Activated T-helper 1 cell treated with anti-CD3 and anti-CD28 coated beads, Interleukin-12 subunit alpha, Interleukin-12 subunit beta, Interleukin-2, Interleukin-4 antibody, amounts not matched to agents 30 ng/mL and 10 ng/mL and 1 ng/mL, durations not matched to agents 14 hours and 24 hours and 36 hours (primary cell): ENCODE measurements around the gene LRRC51. TPM values are rescaled to one million over a fixed set of nuclear protein-coding genes. Genes with fewer than 3 reads are reported as not detected.

Source experiments
- DNase-seq: peaks from one replicate; pipeline ENCODE4 v3.0.0; 2021; ENCODE audit warnings: low spot score
- H3K27ac Mint-ChIP-seq: one replicate; pipeline ENCODE4 v1.8.0; 2021; ENCODE audit warnings: mild to moderate bottlenecking, mixed read lengths
- H3K27me3 Mint-ChIP-seq: one replicate; pipeline ENCODE4 v1.8.0; 2022; ENCODE audit warnings: mild to moderate bottlenecking, moderate library complexity, mixed read lengths; ENCODE audit not compliant: insufficient read depth
- H3K36me3 Mint-ChIP-seq: one replicate; pipeline ENCODE4 v1.8.0; 2021; ENCODE audit warnings: low read depth, mixed read lengths
- H3K4me1 Mint-ChIP-seq: one replicate; pipeline ENCODE4 v1.8.0; 2021; ENCODE audit warnings: low read depth, mixed read lengths
- H3K4me3 Mint-ChIP-seq: one replicate; pipeline ENCODE4 v1.8.0; 2021; ENCODE audit warnings: mild to moderate bottlenecking, moderate library complexity, mixed read lengths
- H3K9me3 Mint-ChIP-seq: one replicate; pipeline ENCODE4 v1.8.0; 2021; ENCODE audit warnings: mixed read lengths
- intact Hi-C: fragments of 100-400 bp; cut with micrococcal nuclease; formaldehyde crosslinking; loops from one replicate; pipeline ENCODE4 v1.15.1; 2024
- total RNA-seq: library from RNA; stranded (reverse); gene quantifications from 2 replicates; pipeline ENCODE4 v1.2.3, GENCODE V29; 2022

LRRC51 gene, protein sequence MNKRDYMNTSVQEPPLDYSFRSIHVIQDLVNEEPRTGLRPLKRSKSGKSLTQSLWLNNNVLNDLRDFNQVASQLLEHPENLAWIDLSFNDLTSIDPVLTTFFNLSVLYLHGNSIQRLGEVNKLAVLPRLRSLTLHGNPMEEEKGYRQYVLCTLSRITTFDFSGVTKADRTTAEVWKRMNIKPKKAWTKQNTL
- 5.7 and 8.2 TPM in 2 replicates for total RNA-seq

DNA sequence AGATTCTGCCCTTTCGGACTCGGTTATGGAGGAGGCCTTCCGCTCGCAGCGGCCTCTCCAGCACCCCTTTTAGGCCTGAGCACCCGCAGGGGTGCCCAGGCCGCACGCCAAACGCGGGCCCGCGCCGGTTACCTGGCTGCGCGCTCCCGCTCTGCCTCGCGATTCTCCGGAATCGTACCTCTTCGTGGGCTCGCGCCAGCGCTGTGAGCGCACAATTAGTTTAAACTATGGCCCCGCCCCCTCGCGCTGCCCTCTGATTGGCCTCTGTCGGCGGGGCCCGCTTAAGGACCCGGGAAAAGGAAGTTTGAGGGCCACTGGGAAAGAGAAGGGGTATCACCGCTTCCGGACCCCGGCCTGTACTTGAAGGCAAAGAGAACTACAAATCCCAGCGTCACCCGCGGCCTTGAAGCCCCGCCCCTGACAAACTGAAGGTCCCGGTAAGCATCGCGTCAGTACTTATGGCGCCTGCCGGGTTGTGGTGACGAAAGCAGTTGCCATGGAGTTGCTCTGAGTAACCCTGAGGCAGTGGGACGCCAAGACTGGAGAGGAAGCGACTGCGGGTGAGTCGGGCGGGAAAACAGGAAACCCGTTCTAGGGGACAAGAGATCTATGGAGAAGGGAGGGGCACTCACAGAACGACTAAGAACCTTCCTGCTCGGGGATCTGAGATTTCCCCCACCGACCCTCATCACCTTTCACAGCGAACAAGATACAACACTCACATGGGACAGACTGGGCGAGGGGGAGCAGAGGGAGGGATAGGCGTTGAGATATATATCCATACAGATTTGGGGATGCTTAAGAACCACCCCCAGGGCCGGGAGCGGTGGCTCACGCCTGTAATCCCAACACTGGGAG is at the start of gene LRRC51, which contains the start of gene NUMA1:
LRRC51 (plus strand) TSS at position 525 of the 858 bp plus-strand sequence. CDS start 8,234 bp downstream, outside the sequence.
NUMA1 (minus strand) TSS at position 217 of the 858 bp plus-strand sequence. CDS start 44,599 bp downstream, outside the sequence.
- H3K36me3 Mint-ChIP-seq, result peaks cover 23% of the 10 kb centered on the region

DNA sequence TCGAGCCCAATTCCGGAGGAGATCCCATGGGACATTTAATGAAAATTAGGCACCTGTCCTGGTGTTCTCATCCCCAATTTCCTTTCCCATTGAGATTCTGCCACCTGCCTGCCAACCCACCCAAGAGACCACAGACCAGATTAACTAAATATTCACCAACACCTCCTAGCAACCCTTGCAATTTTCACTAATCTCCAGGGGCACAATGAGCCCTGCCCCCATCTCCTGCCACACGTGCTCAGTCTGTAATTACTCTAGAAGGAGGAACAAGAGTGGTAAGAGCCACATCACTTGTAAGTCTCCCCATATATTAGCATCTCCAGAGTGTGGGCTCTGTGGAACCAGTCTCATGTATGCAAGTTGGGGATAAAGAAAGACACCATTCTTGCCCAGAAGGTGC is 44.0 kb upstream of the LRRC51 start:
- Mint-ChIP-seq H3K9me3 (no peaks in the 10 kb centered on the region), H3K4me1 (peaks cover 15% of the 10 kb centered on the region), H3K4me3 (no peak overlapping the region), H3K36me3 (peaks cover 16% of the 10 kb centered on the region), H3K27ac (peak overlapping the region; percentile 11), H3K27me3 (no peaks in the 10 kb centered on the region)
- intact Hi-C loops, result no loop called here
- no peak for DNase-seq

More for the DNA sequence above, at the start of gene LRRC51, which contains the start of gene NUMA1:
- H3K27ac Mint-ChIP-seq, result peak within 1 kb of the TSS; percentile 93
- H3K4me3 Mint-ChIP-seq, result peak within 1 kb of the TSS; percentile 95
- no peaks in the 10 kb centered on the region for H3K9me3 Mint-ChIP-seq
- peaks cover 48% of the 10 kb centered on the region for H3K4me1 Mint-ChIP-seq
- peak; percentile 99 for DNase-seq
- no peaks in the 10 kb centered on the region for H3K27me3 Mint-ChIP-seq
- intact Hi-C loops, result loop anchor here (1.0 to 5.0 kb wide), 12 partner anchors 8 to 588 kb away; partner anchors contain the start of genes ANAPC15, CLPB, LAMTOR1 and XNDC1N

DNA sequence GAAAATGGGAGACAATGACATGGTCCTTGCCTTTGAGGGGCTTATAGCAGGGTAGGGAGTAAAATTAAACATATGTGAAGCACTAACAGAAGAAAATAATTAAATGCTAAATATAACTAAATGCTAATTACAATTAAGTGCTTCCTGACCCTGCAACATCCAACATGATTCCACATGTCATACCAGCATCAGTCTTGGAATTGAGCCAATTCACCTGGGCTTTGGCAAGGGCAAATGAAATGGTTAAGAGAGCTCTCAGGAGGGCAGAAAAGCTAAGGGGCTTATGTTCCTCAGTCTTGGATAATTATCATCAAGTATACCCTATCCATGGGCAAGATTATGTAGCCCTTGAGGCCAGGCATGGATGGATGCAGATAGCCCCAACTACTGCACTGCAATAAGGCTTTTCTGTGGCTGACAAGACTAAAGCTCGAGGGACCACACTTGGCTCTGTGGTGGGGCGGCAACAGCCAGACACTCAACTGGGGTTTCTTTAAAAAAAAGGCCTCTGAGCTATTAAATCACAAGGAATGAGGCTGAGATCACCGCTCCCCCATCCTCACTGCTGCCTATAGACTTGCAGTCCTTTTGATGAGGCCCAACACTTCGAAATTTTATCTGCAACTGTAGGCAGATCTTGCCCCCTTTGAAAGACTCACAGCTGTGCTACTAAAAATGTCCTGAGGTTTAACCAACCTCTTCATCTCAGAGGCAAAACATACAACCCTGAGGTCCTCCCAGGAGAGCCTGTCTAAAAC is 42.9 kb upstream of the LRRC51 start:
- peak overlapping the region; percentile 20 for H3K27ac Mint-ChIP-seq
- peaks cover 15% of the 10 kb centered on the region for H3K4me1 Mint-ChIP-seq
- intact Hi-C loops, result no loop called here
- H3K27me3 Mint-ChIP-seq, result no peaks in the 10 kb centered on the region
- peak overlapping the region; percentile 38 for H3K4me3 Mint-ChIP-seq
- no peak for DNase-seq
- peaks cover 18% of the 10 kb centered on the region for H3K36me3 Mint-ChIP-seq
- no peaks in the 10 kb centered on the region for H3K9me3 Mint-ChIP-seq

DNA sequence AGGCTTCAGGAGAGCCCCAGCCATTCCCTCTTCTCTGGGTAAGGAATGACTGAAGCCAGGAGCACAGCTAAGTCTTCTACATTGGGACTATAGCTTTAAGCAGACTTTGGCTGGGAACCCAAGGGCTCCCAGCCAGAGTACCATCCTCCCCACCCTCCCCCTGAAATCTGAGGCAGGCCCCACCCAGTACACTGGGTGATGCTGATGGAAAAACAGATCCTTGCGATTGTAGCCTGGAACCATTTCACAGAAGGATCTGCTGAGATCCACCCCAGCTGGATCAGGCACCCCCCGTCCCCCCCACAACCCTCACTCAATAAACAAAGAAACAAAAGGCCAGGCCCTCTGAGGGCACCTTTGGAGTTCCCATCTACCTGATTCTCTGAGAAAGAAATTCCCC is 42.2 kb upstream of the LRRC51 start:
- DNase-seq, result no peak
- Mint-ChIP-seq H3K9me3 (no peaks in the 10 kb centered on the region), H3K27me3 (no peaks in the 10 kb centered on the region), H3K4me3 (no peak overlapping the region), H3K4me1 (peaks cover 15% of the 10 kb centered on the region), H3K27ac (peak overlapping the region; percentile 20), H3K36me3 (peaks cover 20% of the 10 kb centered on the region)
- intact Hi-C loops, result no loop called here

DNA sequence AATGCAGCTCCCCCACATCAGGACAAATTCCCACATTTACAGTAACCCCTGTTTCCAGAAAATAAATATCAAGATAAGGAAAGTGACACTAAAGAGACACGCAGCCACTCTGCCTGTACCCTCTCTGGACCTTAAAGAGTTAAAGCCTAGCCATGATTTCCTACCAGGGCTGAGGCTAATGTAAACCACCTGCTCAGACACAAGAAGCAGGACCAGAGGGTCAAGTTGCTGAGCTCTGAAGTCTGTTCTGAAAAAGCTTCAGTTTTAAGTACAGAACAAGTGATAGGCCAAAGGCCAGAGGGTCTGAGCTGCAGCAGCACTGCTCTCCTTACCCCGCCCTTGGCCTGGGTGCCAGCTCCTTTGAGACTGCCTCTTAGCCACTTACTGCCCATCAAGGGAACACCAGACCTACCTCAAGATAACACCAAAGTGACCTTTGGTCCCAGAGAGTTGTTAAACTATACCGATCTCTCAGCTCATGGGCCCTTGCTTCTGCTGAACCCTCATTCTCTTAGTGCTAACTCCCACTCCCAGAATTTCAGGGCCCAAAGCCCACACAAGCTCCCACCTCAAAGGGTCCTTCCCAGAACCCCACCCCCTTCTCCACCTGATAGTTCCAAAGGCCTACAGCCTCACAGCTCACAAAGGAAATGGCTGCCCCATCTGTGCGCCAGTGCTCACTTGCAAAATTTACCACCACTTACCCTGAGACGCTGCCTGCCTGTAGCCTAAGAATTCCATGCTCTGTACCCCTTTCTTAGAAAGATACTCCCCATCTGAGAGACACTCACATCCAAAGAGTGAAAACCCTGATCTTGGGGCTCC is 41.4 kb upstream of the LRRC51 start:
- H3K27ac Mint-ChIP-seq, result no peak overlapping the region
- H3K36me3 Mint-ChIP-seq, result peaks cover 18% of the 10 kb centered on the region
- DNase-seq, result no peak
- no peak overlapping the region for H3K4me3 Mint-ChIP-seq
- H3K27me3 Mint-ChIP-seq, result no peaks in the 10 kb centered on the region
- H3K4me1 Mint-ChIP-seq, result peaks cover 20% of the 10 kb centered on the region
- H3K9me3 Mint-ChIP-seq, result no peaks in the 10 kb centered on the region
- intact Hi-C loops, result no loop called here

DNA sequence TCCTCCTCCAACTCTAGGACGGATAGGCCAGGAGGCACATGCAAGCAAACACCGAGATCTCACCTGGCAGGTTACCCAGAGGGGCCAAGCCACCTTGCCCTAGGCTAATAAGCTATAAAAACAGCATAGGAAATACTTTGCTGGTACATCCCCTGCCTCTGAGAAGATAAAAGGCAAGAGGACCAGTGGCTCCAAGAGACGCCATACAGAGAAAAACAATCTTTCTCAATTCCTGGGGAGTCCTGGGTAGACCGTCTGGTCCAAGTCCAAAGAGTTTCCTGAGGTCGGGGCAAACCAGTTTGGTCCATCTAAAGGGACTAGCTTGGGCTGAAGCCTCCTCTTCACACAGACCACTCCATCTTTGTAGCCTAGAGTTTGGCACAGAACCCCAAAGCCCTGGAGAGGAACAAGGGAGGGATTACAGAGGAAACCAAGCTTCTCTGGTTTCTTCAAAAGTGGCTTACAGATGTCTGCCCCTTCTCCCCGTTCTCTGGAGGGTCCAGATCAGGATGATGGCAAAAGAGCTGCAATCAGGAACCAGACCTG is 40.7 kb upstream of the LRRC51 start:
- DNase-seq, result no peak
- intact Hi-C loops, result loop anchor here (1.0 to 5.0 kb wide), 6 partner anchors 40 to 183 kb away; partner anchors contain the start of genes ANAPC15, LAMTOR1, LRRC51 and NUMA1
- no peaks in the 10 kb centered on the region for H3K27me3 Mint-ChIP-seq
- H3K27ac Mint-ChIP-seq, result no peak overlapping the region
- H3K4me1 Mint-ChIP-seq, result peaks cover 24% of the 10 kb centered on the region
- peaks cover 19% of the 10 kb centered on the region for H3K36me3 Mint-ChIP-seq
- no peaks in the 10 kb centered on the region for H3K9me3 Mint-ChIP-seq
- H3K4me3 Mint-ChIP-seq, result no peak overlapping the region

DNA sequence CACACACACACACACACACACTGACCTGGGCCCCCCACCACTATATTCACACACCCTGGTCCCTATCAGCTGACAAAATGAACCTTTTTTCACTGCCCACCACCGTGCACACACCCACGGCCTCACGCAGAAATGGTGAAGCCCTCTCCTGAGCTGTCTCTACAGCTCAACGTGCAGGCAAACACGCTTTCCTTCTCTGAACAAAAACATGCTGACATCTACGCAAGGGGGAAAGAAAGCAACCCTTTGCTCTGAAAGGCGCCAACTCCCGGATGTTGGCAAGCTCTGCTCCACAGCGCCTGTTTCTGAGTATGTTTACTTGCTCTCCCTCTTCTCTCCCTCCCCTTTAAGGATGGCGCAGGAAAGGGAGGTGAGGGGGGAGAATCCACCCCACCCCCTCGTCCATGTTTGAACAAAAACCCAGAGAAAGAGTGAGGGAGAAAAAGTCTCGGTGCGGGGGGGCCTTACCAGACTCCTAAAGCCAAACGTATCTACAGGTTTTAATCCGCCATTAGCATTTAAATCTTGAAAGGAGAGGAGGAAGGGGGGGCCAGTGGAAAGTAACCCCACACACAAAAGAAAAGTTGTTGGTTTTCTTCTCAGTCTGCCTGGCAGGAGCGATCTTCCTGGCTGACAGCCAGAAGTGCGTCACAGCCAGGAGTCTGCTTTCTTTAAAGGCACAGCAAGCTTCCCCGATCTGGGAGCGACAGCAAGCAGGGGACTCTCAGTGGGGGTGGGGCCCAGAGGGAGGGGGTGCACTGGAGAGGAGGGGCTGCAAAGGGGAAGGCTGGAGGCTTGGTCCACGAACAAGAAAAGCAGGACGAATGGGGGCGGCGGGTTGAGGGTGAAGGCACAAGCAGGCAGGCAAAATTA is 39.9 kb upstream of the LRRC51 start:
- intact Hi-C loops, result loop anchor here (1.0 to 5.0 kb wide), 6 partner anchors 40 to 183 kb away; partner anchors contain the start of genes ANAPC15, LAMTOR1, LRRC51 and NUMA1
- H3K4me1 Mint-ChIP-seq, result peaks cover 24% of the 10 kb centered on the region
- H3K36me3 Mint-ChIP-seq, result peaks cover 19% of the 10 kb centered on the region

DNA sequence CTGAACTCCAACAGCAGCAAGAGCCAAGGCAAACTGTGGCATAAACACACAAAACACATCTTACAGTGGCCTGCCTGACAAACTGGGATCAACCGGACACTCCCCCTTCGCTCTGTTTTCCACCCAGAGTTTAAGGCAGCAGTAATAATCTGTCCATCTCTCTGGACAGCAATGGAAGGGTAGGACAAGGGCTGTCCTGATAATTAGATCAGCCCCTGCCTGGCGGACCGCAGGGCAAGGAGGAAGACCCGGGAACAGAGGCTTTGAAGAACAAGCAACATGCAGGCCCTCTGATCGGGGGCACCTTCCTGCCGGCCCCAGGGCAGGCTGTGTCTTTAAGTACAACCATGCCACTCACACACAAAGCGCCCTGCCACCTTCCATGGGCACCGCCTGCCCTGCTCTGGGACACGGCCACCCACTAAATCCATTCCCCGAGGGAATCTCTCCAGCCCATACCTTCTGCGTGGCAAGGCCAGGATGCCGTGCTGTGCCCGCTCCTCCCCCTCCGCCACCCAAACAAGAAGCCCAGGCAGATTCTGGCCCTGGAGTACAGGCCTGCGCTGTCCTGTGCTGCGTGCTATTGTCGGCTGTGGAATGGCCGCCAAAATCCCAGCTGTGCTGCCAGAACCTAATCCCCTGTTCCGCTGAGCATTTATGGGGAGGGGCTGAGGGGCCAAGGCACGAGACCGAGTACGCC is 39.1 kb upstream of the LRRC51 start:
- no peaks in the 10 kb centered on the region for H3K9me3 Mint-ChIP-seq
- peaks cover 18% of the 10 kb centered on the region for H3K4me1 Mint-ChIP-seq
- H3K4me3 Mint-ChIP-seq, result no peak overlapping the region
- H3K27ac Mint-ChIP-seq, result no peak overlapping the region
- intact Hi-C loops, result loop anchor here (5.0 kb wide), 2 partner anchors 101 to 114 kb away; partner anchors contain the start of genes RNF121 and XNDC1N
- peaks cover 14% of the 10 kb centered on the region for H3K36me3 Mint-ChIP-seq
- peak; percentile 10 for DNase-seq
- no peaks in the 10 kb centered on the region for H3K27me3 Mint-ChIP-seq

More for the DNA sequence above, 39.9 kb upstream of the LRRC51 start:
- no peaks in the 10 kb centered on the region for H3K9me3 Mint-ChIP-seq
- DNase-seq, result peak; percentile 59
- H3K4me3 Mint-ChIP-seq, result no peak overlapping the region
- H3K27ac Mint-ChIP-seq, result no peak overlapping the region
- no peaks in the 10 kb centered on the region for H3K27me3 Mint-ChIP-seq

DNA sequence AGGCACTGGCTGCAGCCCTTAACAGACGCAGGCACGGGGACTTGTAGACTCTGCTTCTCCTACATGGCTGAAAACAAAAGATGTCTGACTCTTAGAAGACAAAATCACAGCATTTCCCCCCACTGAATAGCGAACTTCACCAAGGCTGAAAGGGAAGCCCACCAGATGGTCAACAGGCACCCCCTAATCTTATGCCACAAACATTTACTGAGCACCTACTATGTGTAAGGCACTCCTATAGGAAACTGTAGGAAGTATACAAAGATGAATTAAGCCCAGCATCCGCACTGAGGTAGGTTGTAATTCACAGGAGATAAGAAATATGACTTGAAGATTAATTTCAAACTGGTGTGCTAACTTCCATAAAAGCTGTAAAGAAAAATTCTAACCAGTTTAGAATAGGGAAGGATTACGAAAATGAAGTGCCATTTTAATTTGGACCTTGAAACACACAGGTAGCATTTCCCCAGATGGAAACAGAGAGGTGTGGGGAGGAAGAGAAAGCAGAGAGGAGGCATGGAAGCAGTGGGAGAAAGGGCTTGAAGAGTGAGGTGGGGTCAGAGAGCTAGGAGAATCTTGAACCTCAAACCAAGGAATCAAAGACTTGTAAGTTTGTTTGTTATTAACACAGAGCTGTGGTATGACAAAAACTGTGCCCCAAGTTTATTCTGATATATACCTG is 38.4 kb upstream of the LRRC51 start:
- intact Hi-C loops, result loop anchor here (5.0 kb wide), 2 partner anchors 100 to 115 kb away; partner anchors contain the start of genes RNF121 and XNDC1N
- Mint-ChIP-seq H3K27ac (no peak overlapping the region), H3K4me3 (no peak overlapping the region), H3K36me3 (peaks cover 10% of the 10 kb centered on the region), H3K9me3 (no peaks in the 10 kb centered on the region), H3K27me3 (no peaks in the 10 kb centered on the region), H3K4me1 (peaks cover 12% of the 10 kb centered on the region)
- DNase-seq, result no peak

DNA sequence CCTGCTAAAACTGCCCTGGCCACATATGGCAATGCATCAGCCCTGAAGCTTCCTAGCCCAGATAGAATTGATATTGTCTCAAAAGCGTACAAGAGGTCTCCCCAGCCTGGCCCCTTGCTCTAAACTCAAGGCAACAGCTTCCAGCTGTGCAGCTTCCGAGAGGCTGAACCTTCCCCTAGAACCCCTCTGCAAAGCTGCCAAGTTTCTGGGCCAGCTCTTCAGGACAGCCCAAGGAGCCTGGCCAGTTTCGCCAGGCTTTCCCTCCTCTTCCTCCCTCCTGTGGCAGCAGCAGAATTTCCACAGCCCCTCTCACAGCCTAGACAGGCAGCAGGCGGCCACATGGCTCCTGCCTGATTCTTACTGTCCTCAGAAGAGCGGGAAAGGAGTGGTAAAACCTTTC is 34.8 kb upstream of the LRRC51 start:
- no peak for DNase-seq
- H3K27ac Mint-ChIP-seq, result no peak overlapping the region
- H3K4me3 Mint-ChIP-seq, result no peak overlapping the region
- peaks cover 9% of the 10 kb centered on the region for H3K36me3 Mint-ChIP-seq
- H3K4me1 Mint-ChIP-seq, result peaks cover 12% of the 10 kb centered on the region
- intact Hi-C loops, result no loop called here
- no peaks in the 10 kb centered on the region for H3K27me3 Mint-ChIP-seq
- H3K9me3 Mint-ChIP-seq, result no peaks in the 10 kb centered on the region
